SK-N-SH treated with all-trans-retinoic acid at 6 μM for 48 hours (cell line): ENCODE data around the gene PIGU.

ENCODE experiments used
- ATAC-seq: fragments of 200-7000 bp; cut with Tn5 transposase; 3 replicates; pipeline ENCODE4 v1.9.1; 2020; ENCODE audit warnings: mild to moderate bottlenecking, moderate library complexity
- ARNTL ChIP-seq: fragments of 450-650 bp; formaldehyde crosslinking; IDR thresholded peaks from 2 replicates; pipeline ENCODE4 v1.5.0; 2020; ENCODE audit warnings: low read depth, mild to moderate bottlenecking, moderate library complexity, borderline replicate concordance
- BACH2 ChIP-seq: fragments of 250-450 bp; sonication (Bioruptor Pico); IDR thresholded peaks from 2 replicates; pipeline ENCODE4 v1.9.0; 2021; ENCODE audit warnings: mild to moderate bottlenecking, borderline replicate concordance
- CSDC2 ChIP-seq: fragments of 250-450 bp; sonication (Bioruptor Pico); IDR thresholded peaks from 2 replicates; pipeline ENCODE4 v1.5.0; 2020; ENCODE audit warnings: mild to moderate bottlenecking, moderate library complexity
- ESRRG ChIP-seq: fragments of 250-450 bp; sonication (Bioruptor Pico); IDR thresholded peaks from 2 replicates; pipeline ENCODE4 v1.6.1; 2021; ENCODE audit warnings: mild to moderate bottlenecking
- GLIS3 ChIP-seq: fragments of 250-450 bp; sonication (Bioruptor Pico); IDR thresholded peaks from 2 replicates; pipeline ENCODE4 v1.5.0; 2020; ENCODE audit warnings: mild to moderate bottlenecking, moderate library complexity
- ISL1 ChIP-seq: fragments of 250-450 bp; sonication (Bioruptor Pico); IDR thresholded peaks from 2 replicates; pipeline ENCODE4 v2.1.2; 2022; ENCODE audit warnings: mild to moderate bottlenecking, moderate library complexity
- OSR1 ChIP-seq: fragments of 250-450 bp; sonication (Bioruptor Pico); IDR thresholded peaks from 2 replicates; pipeline ENCODE4 v1.8.0; 2022; ENCODE audit warnings: moderate library complexity, mild to moderate bottlenecking, inconsistent platforms
- PPARA ChIP-seq: fragments of 250-450 bp; sonication (Bioruptor Pico); IDR thresholded peaks from 2 replicates; pipeline ENCODE4 v1.5.0; 2020; ENCODE audit warnings: mild to moderate bottlenecking, borderline replicate concordance
- TCF4 ChIP-seq: fragments of 250-450 bp; sonication (Bioruptor Pico); IDR thresholded peaks from 2 replicates; pipeline ENCODE4 v1.8.0; 2021; ENCODE audit warnings: mild to moderate bottlenecking, moderate library complexity, borderline replicate concordance
- TOX ChIP-seq: fragments of 250-450 bp; sonication (Bioruptor Pico); IDR thresholded peaks from 2 replicates; pipeline ENCODE4 v1.8.0; 2021; ENCODE audit warnings: mild to moderate bottlenecking, moderate library complexity, borderline replicate concordance
- ZC3H10 ChIP-seq: fragments of 250-450 bp; sonication (Bioruptor Pico); IDR thresholded peaks from 2 replicates; pipeline ENCODE4 v1.5.1; 2021; ENCODE audit warnings: mild to moderate bottlenecking, moderate library complexity
- ZFP3 ChIP-seq: fragments of 250-450 bp; sonication (Bioruptor Pico); IDR thresholded peaks from 2 replicates; pipeline ENCODE4 v1.5.0; 2020; ENCODE audit warnings: mild to moderate bottlenecking, moderate library complexity
- ZFP30 ChIP-seq: fragments of 450-650 bp; formaldehyde crosslinking; IDR thresholded peaks from 2 replicates; pipeline ENCODE4 v1.5.0; 2022; ENCODE audit warnings: mild to moderate bottlenecking, moderate library complexity
- ZNF565 ChIP-seq: fragments of 450-650 bp; formaldehyde crosslinking; conservative IDR thresholded peaks from 2 replicates; pipeline ENCODE4 v1.5.0; 2020; ENCODE audit warnings: low read depth, mild to moderate bottlenecking, moderate library complexity
- ZNF70 ChIP-seq: fragments of 450-650 bp; formaldehyde crosslinking; IDR thresholded peaks from 2 replicates; pipeline ENCODE4 v1.5.0; 2020; ENCODE audit warnings: mild to moderate bottlenecking, moderate library complexity
- ZNF8 ChIP-seq: fragments of 450-650 bp; formaldehyde crosslinking; IDR thresholded peaks from 2 replicates; pipeline ENCODE4 v1.5.0; 2020; ENCODE audit warnings: mild to moderate bottlenecking, moderate library complexity
- TF ChIP-seq, protein P1 (sequence below): fragments of 250-450 bp; sonication (Bioruptor Pico); IDR thresholded peaks from 2 replicates; pipeline ENCODE4 v1.5.1; 2020; ENCODE audit warnings: low read depth, mild to moderate bottlenecking, moderate library complexity
- TF ChIP-seq, protein P2 (sequence below): fragments of 250-450 bp; sonication (Bioruptor Pico); IDR thresholded peaks from 2 replicates; pipeline ENCODE4 v1.5.0; 2020; ENCODE audit warnings: mild to moderate bottlenecking, moderate library complexity
- TF ChIP-seq, protein P3 (sequence below): fragments of 250-450 bp; sonication (Bioruptor Pico); IDR thresholded peaks from 2 replicates; pipeline ENCODE4 v1.5.1; 2021; ENCODE audit warnings: mild to moderate bottlenecking, moderate library complexity

PIGU gene

DNA sequence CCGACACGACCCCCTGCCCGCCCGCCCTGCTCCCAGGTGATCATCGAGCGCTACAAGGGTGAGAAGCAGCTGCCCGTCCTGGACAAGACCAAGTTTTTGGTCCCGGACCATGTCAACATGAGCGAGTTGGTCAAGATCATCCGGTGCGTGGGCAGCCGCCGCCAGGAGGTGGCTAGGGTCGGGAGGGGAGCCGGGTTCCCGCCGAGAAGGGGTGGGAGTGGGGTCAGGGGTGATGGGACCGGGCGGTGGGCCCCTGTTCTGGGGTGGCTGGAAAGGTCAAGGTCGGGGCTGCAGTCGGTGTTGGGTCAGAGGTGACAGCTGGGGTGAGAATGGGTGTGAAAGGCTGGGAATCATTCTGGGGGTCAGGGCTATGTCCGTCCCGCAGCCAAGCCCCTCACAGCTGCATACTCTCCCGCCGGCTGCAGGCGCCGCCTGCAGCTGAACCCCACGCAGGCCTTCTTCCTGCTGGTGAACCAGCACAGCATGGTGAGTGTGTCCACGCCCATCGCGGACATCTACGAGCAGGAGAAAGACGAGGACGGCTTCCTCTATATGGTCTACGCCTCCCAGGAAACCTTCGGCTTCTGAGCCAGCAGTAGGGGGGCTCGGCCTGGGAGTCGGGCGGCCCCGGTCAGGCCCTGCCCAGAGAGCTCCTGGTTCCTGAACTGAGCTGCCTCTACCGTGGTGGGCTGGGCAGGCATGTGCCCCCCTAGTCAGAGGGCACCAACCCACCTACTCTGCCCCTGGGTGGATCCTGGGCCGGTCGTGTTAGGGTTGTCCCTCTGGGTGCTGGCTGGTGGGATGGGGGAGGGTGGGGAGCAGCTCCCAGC lies 117.4 kb downstream of the PIGU start (continued):
- TF ChIP-seq, protein P1, sequence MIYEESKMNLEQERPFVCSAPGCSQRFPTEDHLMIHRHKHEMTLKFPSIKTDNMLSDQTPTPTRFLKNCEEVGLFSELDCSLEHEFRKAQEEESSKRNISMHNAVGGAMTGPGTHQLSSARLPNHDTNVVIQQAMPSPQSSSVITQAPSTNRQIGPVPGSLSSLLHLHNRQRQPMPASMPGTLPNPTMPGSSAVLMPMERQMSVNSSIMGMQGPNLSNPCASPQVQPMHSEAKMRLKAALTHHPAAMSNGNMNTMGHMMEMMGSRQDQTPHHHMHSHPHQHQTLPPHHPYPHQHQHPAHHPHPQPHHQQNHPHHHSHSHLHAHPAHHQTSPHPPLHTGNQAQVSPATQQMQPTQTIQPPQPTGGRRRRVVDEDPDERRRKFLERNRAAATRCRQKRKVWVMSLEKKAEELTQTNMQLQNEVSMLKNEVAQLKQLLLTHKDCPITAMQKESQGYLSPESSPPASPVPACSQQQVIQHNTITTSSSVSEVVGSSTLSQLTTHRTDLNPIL = no peak
- TF ChIP-seq ZNF70 (CRISPR knock-in tag) = no peak

DNA sequence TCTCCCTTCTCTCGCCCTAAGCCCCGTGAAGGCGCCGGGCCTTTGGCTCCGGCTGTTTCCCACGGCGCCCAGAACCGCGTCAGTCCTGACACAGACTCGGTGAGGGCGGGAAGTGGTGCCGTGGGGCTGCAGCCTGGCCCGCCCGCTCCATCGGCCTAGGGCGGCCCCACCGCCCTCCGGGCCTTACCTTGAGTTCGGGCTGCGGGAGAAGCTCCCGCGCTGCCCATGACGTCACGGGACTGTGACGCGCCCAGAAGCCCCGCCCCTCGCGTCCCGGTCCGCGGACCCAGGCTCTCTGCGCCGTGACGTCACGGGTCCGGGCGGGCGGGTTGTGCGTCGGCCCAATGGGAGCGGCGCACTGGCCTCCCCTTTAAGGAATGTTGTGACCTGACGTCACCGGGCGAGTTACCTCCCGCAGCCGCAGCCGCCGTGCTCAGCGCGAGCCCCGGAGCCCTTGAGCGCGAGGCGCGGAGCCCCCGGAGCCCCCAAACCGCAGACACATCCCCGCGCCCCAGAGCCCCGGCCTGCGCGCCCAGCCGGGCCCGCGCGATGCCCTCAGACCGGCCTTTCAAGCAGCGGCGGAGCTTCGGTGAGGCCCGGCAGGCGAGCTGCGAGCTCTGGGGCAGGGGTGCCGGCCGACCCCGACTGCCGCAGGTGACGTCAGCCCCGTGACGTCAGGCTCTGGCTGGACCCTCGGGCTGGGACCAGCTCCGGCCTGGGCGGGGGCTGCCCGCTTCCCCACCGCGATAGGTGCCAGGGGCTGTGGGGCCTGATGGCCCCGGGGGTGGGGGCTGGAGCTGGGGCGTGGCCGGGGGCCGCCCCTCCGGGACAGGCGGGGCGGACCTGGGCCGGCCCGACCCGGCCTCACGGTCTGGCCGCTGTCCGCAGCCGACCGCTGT lies 118.3 kb downstream of the PIGU start, which contains the start of gene MAP1LC3A:
Gene MAP1LC3A, plus strand, starts transcription at position 399 of the 899 bp plus-strand sequence. Its CDS starts 151 bp downstream, at position 550.
- TF ChIP-seq OSR1 (CRISPR knock-in tag) (no peak), GLIS3 (0 out of 2 replicates have a peak, but pooled peaks have one; percentile 9), ZFP3 (CRISPR knock-in tag) (0 out of 2 replicates have a peak, but pooled peaks have one; percentile 45)
- peak; percentile 89 for ATAC-seq

DNA sequence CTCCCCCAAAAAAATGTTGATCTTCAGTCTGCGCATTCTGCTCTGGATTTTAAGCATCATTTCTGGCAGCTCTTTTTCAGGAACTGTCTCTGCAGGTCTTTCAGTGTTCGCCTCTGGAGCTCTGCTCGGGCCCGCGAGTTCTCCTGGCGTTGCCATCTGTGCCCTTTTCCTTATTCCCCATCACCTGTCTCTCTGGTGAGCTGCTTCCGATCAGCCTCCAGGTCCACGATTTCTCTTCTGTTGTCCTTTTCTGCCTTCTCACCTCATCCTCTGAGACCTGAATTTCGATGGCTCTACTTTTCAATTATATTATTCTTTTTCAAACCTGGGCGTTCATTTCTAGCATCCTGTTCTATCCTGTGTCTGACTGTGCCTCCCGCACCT lies 119.0 kb downstream of the PIGU start:
- no peak; the same call in 2 of the 3 replicates for ATAC-seq
- TF ChIP-seq ZFP30 (CRISPR knock-in tag) = no peak
- no peak for TF ChIP-seq CSDC2 (CRISPR knock-in tag)
- no peak for TF ChIP-seq ARNTL (CRISPR knock-in tag)
- TF ChIP-seq, protein P2, sequence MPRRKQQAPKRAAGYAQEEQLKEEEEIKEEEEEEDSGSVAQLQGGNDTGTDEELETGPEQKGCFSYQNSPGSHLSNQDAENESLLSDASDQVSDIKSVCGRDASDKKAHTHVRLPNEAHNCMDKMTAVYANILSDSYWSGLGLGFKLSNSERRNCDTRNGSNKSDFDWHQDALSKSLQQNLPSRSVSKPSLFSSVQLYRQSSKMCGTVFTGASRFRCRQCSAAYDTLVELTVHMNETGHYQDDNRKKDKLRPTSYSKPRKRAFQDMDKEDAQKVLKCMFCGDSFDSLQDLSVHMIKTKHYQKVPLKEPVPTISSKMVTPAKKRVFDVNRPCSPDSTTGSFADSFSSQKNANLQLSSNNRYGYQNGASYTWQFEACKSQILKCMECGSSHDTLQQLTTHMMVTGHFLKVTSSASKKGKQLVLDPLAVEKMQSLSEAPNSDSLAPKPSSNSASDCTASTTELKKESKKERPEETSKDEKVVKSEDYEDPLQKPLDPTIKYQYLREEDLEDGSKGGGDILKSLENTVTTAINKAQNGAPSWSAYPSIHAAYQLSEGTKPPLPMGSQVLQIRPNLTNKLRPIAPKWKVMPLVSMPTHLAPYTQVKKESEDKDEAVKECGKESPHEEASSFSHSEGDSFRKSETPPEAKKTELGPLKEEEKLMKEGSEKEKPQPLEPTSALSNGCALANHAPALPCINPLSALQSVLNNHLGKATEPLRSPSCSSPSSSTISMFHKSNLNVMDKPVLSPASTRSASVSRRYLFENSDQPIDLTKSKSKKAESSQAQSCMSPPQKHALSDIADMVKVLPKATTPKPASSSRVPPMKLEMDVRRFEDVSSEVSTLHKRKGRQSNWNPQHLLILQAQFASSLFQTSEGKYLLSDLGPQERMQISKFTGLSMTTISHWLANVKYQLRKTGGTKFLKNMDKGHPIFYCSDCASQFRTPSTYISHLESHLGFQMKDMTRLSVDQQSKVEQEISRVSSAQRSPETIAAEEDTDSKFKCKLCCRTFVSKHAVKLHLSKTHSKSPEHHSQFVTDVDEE (CRISPR knock-in tag) = no peak
- TF ChIP-seq, protein P1 = no peak

DNA sequence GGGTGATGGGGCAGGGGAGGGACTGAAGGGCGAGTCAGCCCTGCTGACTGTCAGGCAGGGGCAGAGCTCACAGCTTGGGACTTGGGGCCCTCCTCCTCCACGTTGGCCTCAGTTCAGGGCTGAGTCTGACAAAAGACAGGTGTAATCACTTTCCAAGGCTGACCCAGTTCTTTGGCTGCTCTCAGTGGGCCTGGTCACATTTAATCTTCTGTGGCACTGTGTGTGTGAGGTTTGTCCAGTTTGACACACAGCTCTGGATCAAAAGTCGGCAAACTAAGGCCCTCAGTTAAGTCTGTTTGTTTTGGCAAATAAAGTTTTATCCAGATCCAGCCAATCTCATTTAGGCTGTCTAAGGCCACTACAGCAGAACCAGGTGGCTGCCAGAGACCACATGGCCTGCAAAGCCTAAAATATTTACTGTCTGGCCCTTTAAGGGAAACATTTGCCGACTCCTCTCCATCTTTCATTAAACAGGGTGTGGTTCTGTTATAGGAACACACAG lies 123.5 kb downstream of the PIGU start:
- ATAC-seq = peak; percentile 21
- no peak for TF ChIP-seq CSDC2 (CRISPR knock-in tag)
- TF ChIP-seq, all 23 proteins: peak for 0

DNA sequence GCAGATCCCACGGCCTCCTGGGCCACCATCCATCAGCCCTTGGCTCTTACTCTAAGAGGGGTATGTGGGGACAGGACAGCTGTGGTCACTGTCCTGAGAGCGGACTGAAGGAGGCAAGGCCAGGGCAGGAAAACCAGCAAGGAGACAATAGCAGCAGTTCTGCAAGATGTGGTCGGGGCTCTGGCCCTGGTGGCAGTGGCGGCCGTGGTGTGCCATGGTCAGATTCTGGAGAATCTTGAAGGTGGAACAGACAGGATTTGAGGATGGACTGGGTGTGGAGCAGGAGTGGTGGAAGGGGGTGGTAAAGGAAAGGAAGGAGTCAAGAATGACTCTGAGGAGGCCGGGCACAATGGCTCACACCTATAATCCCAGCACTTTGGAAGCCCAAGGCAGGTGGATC lies 124.3 kb downstream of the PIGU start:
- TF ChIP-seq OSR1 (CRISPR knock-in tag) (no peak), TCF4 (no peak), ZNF70 (CRISPR knock-in tag) (no peak), TOX (CRISPR knock-in tag) (no peak), ZNF8 (no peak), BACH2 (CRISPR knock-in tag) (no peak), ZC3H10 (no peak), ZFP3 (CRISPR knock-in tag) (no peak)
- TF ChIP-seq, protein P3, sequence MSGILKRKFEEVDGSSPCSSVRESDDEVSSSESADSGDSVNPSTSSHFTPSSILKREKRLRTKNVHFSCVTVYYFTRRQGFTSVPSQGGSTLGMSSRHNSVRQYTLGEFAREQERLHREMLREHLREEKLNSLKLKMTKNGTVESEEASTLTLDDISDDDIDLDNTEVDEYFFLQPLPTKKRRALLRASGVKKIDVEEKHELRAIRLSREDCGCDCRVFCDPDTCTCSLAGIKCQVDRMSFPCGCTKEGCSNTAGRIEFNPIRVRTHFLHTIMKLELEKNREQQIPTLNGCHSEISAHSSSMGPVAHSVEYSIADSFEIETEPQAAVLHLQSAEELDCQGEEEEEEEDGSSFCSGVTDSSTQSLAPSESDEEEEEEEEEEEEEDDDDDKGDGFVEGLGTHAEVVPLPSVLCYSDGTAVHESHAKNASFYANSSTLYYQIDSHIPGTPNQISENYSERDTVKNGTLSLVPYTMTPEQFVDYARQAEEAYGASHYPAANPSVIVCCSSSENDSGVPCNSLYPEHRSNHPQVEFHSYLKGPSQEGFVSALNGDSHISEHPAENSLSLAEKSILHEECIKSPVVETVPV (CRISPR knock-in tag) = no peak
- ATAC-seq = no peak

DNA sequence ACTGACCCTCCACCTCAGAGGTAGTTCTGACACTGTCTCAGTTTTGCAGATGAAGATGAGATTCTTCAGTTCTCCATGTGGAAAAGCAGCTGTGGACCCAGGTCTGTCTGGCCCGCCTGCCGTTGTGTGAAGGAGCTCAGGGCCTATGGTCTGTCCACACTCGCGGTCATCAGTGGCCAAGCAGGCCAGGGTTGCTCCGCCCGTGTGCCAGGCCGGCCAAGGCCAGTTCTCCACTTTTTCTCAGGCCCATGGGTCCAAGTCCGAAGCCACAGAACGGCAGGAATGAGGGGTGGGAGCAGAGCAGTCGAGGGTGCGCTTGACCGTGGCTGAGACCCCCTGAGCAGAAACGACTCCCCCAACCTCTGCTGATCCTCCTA lies 127.0 kb downstream of the PIGU start:
- no peak for TF ChIP-seq ISL1 (CRISPR knock-in tag)
- no peak for TF ChIP-seq ZNF565 (CRISPR knock-in tag)
- no peak for TF ChIP-seq ZC3H10
- TF ChIP-seq PPARA = no peak
- TF ChIP-seq, protein P2 (CRISPR knock-in tag) = no peak
- TF ChIP-seq ZFP3 (CRISPR knock-in tag) = no peak
- TF ChIP-seq ZNF8 = no peak
- no peak for TF ChIP-seq OSR1 (CRISPR knock-in tag)
- TF ChIP-seq ESRRG = no peak
- no peak for TF ChIP-seq ZNF70 (CRISPR knock-in tag)
- TF ChIP-seq, all 23 proteins: peak for 0
- ATAC-seq = no peak
